Measurements from ENCODE around the gene SUN2. TPM values are rescaled to one million over a fixed set of nuclear protein-coding genes. Genes with fewer than 3 reads are reported as not detected.
A peak's percentile ranks its signal among the peaks of the same experiment; 100 is the strongest.

SUN2 gene
- total and polyA plus RNA-seq, 7 experiments from 2014 or later: 397 to 977 (median 558) TPM

DNA sequence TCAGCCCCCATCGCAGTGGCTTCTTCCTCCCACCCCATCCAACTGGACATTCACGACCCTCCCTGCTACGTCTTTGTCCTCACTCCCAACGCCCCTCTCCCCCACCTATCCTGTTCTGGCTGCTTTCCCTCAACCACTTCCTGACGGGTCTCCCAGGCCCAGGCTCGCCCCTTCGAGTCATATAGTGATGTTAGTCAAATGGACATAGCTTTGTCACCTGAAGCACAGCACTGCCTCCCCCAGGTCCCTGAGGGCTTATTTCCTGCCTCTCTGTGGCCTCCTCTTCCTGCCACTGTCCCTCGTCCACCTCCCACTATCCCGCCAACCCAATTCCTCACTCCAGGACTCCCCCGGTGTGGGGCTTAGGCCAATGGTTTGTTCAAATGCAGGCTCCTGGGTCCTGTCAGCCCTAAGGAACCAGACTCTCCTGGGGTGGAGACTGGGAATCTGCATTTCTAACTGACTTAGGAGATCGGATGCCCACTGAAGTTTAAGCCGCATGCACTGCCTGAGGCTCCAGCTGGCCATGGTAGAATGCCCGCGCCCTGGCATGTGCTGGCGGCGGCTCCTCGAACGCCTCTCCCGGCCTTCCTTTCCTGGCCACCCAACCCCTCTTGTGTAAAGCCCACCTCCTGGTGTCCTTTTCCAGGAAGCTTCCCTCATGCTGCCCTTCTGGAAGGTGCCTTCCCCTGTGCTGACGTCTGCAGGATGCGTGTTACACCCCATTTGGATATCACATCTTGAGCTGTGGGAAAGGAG is 18.3 kb downstream of the SUN2 start:
- ChIA-PET POLR2A (interaction anchor here (0.6 to 31.4 kb wide), 3 partner anchors 13 to 36 kb away, joined by 3 to 1007 read pairs (median 51); partner anchors contain the start of gene SUN2), CTCF (interaction anchor here (0.7 to 2.3 kb wide), 3 partner anchors 11 to 21 kb away, joined by 3 to 6 read pairs (median 4); no protein-coding TSS in a partner anchor)
- Mint-ChIP-seq H3K27ac (peak overlapping the region; percentile 67 to 97 (median 88)), H3K9me3 (no peaks in the 10 kb centered on the region), H3K4me3 (peak overlapping the region in 6 of 10 donors; percentile 4 to 59 (median 31)), H3K36me3 (peaks cover 0 to 48% (median 25%) of the 10 kb centered on the region in 5 donors), H3K27me3 (no peaks in the 10 kb centered on the region), H3K4me1 (peaks cover 28 to 76% (median 53%) of the 10 kb centered on the region in 7 donors)
- Histone ChIP-seq H3K36me3 (ENCODE audit: control insufficient read depth in 2 of 3, insufficient read depth in 3 of 3, low read length in 3 of 3) (peaks cover 61 to 92% (median 64%) of the 10 kb centered on the region in 3 experiments), H3K27me3 (ENCODE audit: control insufficient read depth in 2 of 2, insufficient read depth in 2 of 2, low read length in 2 of 2) (no peaks in the 10 kb centered on the region), H3K4me3 (ENCODE audit: low read length) (no peak overlapping the region), H3K4me1 (ENCODE audit: control insufficient read depth in 2 of 2, insufficient read depth in 2 of 2, low read length in 2 of 2) (peaks cover 34 to 46% of the 10 kb centered on the region in 2 donors), H3K9me3 (ENCODE audit: control insufficient read depth in 2 of 3, low read length in 3 of 3) (no peaks in the 10 kb centered on the region), H3K27ac (ENCODE audit: low read depth, low read length) (peak overlapping the region; percentile 58)
- intact Hi-C loops (cut with micrococcal nuclease): no loop called here
- DNase-seq (no peak), ATAC-seq (no peak)

DNA sequence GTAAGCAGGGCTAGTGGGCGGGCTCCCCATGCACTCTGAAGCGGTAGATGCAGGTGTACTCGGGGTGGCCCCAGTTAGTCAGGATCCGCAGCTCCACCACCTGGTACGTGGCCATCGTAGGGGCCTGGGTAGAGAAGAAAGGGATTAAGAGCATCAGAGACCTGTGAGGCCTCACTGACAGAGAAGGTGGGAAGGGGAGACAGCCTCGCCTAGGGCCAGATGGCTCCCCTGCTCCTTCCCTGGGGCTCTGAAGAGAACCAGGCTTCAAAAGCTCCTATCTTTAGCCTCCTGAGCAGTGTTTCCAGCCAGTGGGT is 19.6 kb downstream of the SUN2 start:
- Histone ChIP-seq H3K27ac (ENCODE audit: low read depth, low read length) (peak overlapping the region; percentile 49), H3K36me3 (ENCODE audit: control insufficient read depth in 2 of 3, insufficient read depth in 3 of 3, low read length in 3 of 3) (peaks cover 50 to 88% (median 52%) of the 10 kb centered on the region in 3 experiments), H3K4me1 (ENCODE audit: control insufficient read depth in 2 of 2, insufficient read depth in 2 of 2, low read length in 2 of 2) (peaks cover 34 to 39% of the 10 kb centered on the region in 2 donors), H3K27me3 (ENCODE audit: control insufficient read depth in 2 of 2, insufficient read depth in 2 of 2, low read length in 2 of 2) (no peaks in the 10 kb centered on the region), H3K4me3 (ENCODE audit: low read length) (no peak overlapping the region), H3K9me3 (ENCODE audit: control insufficient read depth in 2 of 3, low read length in 3 of 3) (no peaks in the 10 kb centered on the region)
- Mint-ChIP-seq H3K36me3 (peaks cover 0 to 38% (median 24%) of the 10 kb centered on the region in 5 donors), H3K9me3 (no peaks in the 10 kb centered on the region), H3K4me1 (peaks cover 25 to 74% (median 54%) of the 10 kb centered on the region in 7 donors), H3K4me3 (no peak overlapping the region), H3K27ac (peak overlapping the region; percentile 65 to 88 (median 80)), H3K27me3 (no peaks in the 10 kb centered on the region)
- ATAC-seq: no peak
- DNase-seq: no peak
- ChIA-PET CTCF (interaction anchor here (0.9 to 2.3 kb wide), 4 partner anchors 11 to 32 kb away, joined by 3 to 6 read pairs (median 4); no protein-coding TSS in a partner anchor), POLR2A (interaction anchor here (1.3 to 31.4 kb wide), 5 partner anchors 12 to 133 kb away, joined by 3 to 1007 read pairs (median 35); partner anchors contain the start of genes GTPBP1, NPTXR and SUN2)
- intact Hi-C loops (cut with micrococcal nuclease): no loop called here

DNA sequence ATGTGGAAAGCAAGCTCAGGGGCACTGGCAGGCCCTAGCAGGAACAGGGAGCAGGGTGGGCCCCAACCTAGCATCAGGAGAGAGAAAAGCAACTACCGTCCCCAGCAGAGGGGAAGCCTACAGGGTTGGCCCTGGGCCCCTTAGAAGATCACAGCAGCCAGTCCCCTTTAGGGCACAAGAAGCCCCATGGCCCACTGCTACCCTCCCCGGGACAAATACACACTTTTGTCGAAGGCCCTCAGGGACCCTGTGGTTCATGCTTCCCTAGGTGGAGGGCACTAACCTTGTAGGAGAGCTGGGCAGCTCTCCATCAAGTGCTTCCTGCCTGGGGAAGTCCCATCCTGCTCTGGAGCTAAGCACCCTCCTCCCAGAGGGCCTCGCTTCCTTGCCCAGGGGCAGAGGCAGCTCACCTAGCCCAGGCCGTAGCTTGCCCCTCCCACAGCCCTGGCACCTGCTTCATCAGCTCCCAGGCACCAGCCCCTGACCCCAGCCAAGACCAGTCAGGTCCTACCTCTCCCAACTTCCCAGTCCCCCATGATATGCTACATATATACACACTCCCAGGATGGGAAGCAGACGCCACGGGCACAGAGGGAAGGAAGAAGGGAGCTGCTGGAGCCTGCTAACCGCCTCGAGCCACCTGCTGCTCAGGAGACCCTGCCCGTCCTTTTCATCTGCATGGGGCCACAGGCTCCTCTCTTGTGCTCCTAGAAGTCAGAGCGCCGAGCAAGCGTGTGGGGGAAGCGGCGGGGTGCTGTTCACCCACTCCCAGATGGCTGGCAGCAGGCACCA is 20.1 kb downstream of the SUN2 start:
- no peaks in the 10 kb centered on the region for H3K27me3 ChIP-seq (ENCODE audit: control insufficient read depth in 2 of 2, insufficient read depth in 2 of 2, low read length in 2 of 2)
- no peaks in the 10 kb centered on the region for H3K9me3 ChIP-seq (ENCODE audit: control insufficient read depth in 2 of 3, low read length in 3 of 3)
- H3K4me3 ChIP-seq (ENCODE audit: low read length): no peak overlapping the region
- H3K4me1 ChIP-seq (ENCODE audit: control insufficient read depth in 2 of 2, insufficient read depth in 2 of 2, low read length in 2 of 2): peaks cover 34% of the 10 kb centered on the region in 2 donors
- DNase-seq (no peak), ATAC-seq (peak; percentile 26)
- ChIA-PET CTCF (interaction anchor here (0.6 to 2.3 kb wide), 8 partner anchors 12 to 34 kb away, joined by 3 to 6 read pairs (median 4); no protein-coding TSS in a partner anchor), POLR2A (interaction anchor here (0.5 to 31.4 kb wide), 8 partner anchors 12 to 1967 kb away, joined by 3 to 1007 read pairs (median 18); partner anchors contain the start of genes GTPBP1, NPTXR and SUN2)
- peaks cover 25 to 70% (median 57%) of the 10 kb centered on the region in 7 donors for H3K4me1 Mint-ChIP-seq
- H3K27ac Mint-ChIP-seq: peak overlapping the region; percentile 76 to 91 (median 87)
- peaks cover 0 to 2% (median 0%) of the 10 kb centered on the region in 11 donors for H3K9me3 Mint-ChIP-seq
- peaks cover 0 to 37% (median 22%) of the 10 kb centered on the region in 5 donors for H3K36me3 Mint-ChIP-seq
- no peak overlapping the region for H3K4me3 Mint-ChIP-seq
- no peaks in the 10 kb centered on the region for H3K27me3 Mint-ChIP-seq
- peaks cover 50 to 87% (median 50%) of the 10 kb centered on the region in 3 experiments for H3K36me3 ChIP-seq (ENCODE audit: control insufficient read depth in 2 of 3, insufficient read depth in 3 of 3, low read length in 3 of 3)
- intact Hi-C loops (cut with micrococcal nuclease): loop anchor here (2.0 kb wide), 2 partner anchors 15 to 107 kb away; no protein-coding TSS in a partner anchor
- peak overlapping the region; percentile 49 for H3K27ac ChIP-seq (ENCODE audit: low read depth, low read length)

DNA sequence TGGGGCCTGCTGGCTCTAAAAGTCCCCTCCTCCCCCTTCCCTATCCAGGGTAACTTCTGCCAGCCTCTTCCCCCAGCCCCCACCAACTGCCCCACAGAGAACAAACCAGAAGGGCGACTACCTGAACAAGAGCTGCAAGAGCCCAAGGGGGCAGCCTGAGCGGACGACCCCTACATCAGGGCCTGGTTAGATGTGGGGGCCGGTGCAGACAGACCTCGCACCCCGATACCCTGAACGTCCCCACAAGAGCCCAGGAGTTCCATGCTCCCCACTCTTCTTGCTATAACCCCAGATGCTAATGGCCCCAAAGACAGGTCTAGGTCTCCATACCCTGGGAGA is 20.7 kb downstream of the SUN2 start:
- DNase-seq: no peak
- ATAC-seq: no peak

DNA sequence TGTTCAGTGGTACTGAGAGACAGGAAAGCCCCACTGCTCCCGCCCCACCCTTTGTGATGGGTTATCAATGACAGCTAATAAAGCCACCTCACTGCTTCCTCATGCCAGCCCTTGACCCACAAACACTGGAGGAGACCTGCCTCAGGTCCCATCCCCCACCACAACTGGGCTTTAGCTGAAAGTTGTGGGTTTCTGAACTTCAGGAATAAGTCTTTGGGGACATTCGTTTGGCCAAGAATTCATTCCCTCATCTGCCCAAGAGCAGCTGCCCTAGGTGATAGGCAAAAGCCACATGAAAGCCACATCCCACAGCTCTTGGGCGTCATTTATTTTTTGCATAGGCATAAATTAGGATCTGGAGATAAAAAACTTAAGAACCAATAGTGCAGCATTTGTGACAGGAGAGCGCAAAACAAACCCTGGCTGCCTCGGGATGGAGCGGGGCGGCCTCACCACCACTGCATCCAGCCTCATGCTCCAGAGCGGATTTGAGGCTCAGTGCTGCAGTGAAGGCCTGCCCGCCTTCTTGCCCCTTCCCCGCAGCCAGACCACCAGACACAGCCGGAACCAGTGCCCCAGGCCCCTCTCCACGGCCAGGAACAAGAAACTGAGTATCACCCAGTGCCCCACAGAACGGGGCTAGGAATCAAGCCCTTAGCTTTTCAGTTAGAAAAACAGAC is 21.2 kb downstream of the SUN2 start:
- no peaks in the 10 kb centered on the region for H3K9me3 ChIP-seq (ENCODE audit: control insufficient read depth in 2 of 3, low read length in 3 of 3)
- peaks cover 39 to 87% (median 50%) of the 10 kb centered on the region in 3 experiments for H3K36me3 ChIP-seq (ENCODE audit: control insufficient read depth in 2 of 3, insufficient read depth in 3 of 3, low read length in 3 of 3)
- Mint-ChIP-seq H3K36me3 (peaks cover 0 to 39% (median 23%) of the 10 kb centered on the region in 5 donors), H3K27me3 (no peaks in the 10 kb centered on the region), H3K27ac (peak overlapping the region in 8 of 9 donors; percentile 79 to 91 (median 86)), H3K4me1 (peaks cover 25 to 71% (median 51%) of the 10 kb centered on the region in 7 donors), H3K9me3 (peaks cover 0 to 7% (median 0%) of the 10 kb centered on the region in 11 donors), H3K4me3 (peak overlapping the region in 4 of 10 donors; percentile 1 to 26 (median 22))
- ChIA-PET CTCF (interaction anchor here (0.8 to 3.4 kb wide), 14 partner anchors 8 to 135 kb away, joined by 3 to 24 read pairs (median 5); no protein-coding TSS in a partner anchor), POLR2A (interaction anchor here (1.0 to 31.4 kb wide), 9 partner anchors 10 to 135 kb away, joined by 3 to 1007 read pairs (median 4); partner anchors contain the start of genes GTPBP1, NPTXR and SUN2)
- H3K4me1 ChIP-seq (ENCODE audit: control insufficient read depth in 2 of 2, insufficient read depth in 2 of 2, low read length in 2 of 2): peaks cover 24 to 26% of the 10 kb centered on the region in 2 donors
- no peaks in the 10 kb centered on the region for H3K27me3 ChIP-seq (ENCODE audit: control insufficient read depth in 2 of 2, insufficient read depth in 2 of 2, low read length in 2 of 2)
- intact Hi-C loops (cut with micrococcal nuclease): loop anchor here (2.0 kb wide), 2 partner anchors 16 to 108 kb away; no protein-coding TSS in a partner anchor
- ATAC-seq (no peak), DNase-seq (no peak)
- peak overlapping the region; percentile 49 for H3K27ac ChIP-seq (ENCODE audit: low read depth, low read length)
- no peak overlapping the region for H3K4me3 ChIP-seq (ENCODE audit: low read length)

More for the DNA sequence above, 20.7 kb downstream of the SUN2 start:
- Mint-ChIP-seq H3K9me3 (peaks cover 0 to 5% (median 0%) of the 10 kb centered on the region in 11 donors), H3K4me1 (peaks cover 25 to 71% (median 57%) of the 10 kb centered on the region in 7 donors), H3K36me3 (peaks cover 0 to 41% (median 24%) of the 10 kb centered on the region in 5 donors), H3K27me3 (no peaks in the 10 kb centered on the region), H3K27ac (peak overlapping the region in 8 of 9 donors; percentile 76 to 91 (median 86)), H3K4me3 (peak overlapping the region in 1 of 10 donors; percentile 32)
- CTCF ChIA-PET: interaction anchor here (0.6 to 3.2 kb wide), 10 partner anchors 8 to 34 kb away, joined by 3 to 21 read pairs (median 4); no protein-coding TSS in a partner anchor
- H3K36me3 ChIP-seq (ENCODE audit: control insufficient read depth in 2 of 3, insufficient read depth in 3 of 3, low read length in 3 of 3): peaks cover 45 to 87% (median 50%) of the 10 kb centered on the region in 3 experiments
- H3K27ac ChIP-seq (ENCODE audit: low read depth, low read length): peak overlapping the region; percentile 49
- no peaks in the 10 kb centered on the region for H3K27me3 ChIP-seq (ENCODE audit: control insufficient read depth in 2 of 2, insufficient read depth in 2 of 2, low read length in 2 of 2)
- H3K4me1 ChIP-seq (ENCODE audit: control insufficient read depth in 2 of 2, insufficient read depth in 2 of 2, low read length in 2 of 2): peaks cover 29 to 31% of the 10 kb centered on the region in 2 donors
- no peaks in the 10 kb centered on the region for H3K9me3 ChIP-seq (ENCODE audit: control insufficient read depth in 2 of 3, low read length in 3 of 3)
- H3K4me3 ChIP-seq (ENCODE audit: low read length): no peak overlapping the region
- POLR2A ChIA-PET: interaction anchor here (0.5 to 31.4 kb wide), 9 partner anchors 11 to 1967 kb away, joined by 3 to 1007 read pairs (median 5); partner anchors contain the start of genes GTPBP1, NPTXR and SUN2
- intact Hi-C loops (cut with micrococcal nuclease): loop anchor here (2.0 kb wide), 2 partner anchors 16 to 108 kb away; no protein-coding TSS in a partner anchor
